Measurements from ENCODE around the gene HIVEP2. TPM values are rescaled to one million over a fixed set of nuclear protein-coding genes. Genes with fewer than 3 reads are reported as not detected.

Gene HIVEP2
- polyA plus RNA-seq, 3 donors: 0.16 to 1.4 (median 0.64) TPM

DNA sequence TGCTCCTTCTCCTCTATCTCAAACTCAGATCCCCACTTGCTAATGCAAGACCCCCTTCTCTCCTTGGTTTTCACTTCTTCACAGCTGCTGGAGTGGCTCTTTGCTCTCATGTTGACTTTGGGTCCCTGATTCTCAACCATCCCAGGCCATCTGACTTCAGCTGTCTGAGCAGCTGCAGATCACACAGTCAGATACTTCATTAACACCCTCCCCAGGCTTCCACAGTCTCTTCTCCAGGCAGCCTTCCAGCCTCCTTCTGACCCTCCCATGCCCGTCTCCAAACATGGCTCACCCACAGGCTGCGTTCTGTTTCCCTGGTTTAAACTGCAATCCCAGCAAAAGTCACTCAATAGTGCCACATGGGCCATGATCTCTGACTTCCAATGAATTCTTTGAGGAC is 65.4 kb downstream of the HIVEP2 start:
- Mint-ChIP-seq H3K36me3 (no peaks in the 10 kb centered on the region), H3K4me3 (no peak overlapping the region), H3K9me3 (peaks cover 0 to 2% (median 0%) of the 10 kb centered on the region in 7 donors), H3K27ac (peak overlapping the region in 3 of 7 donors; percentile 15 to 65 (median 43)), H3K27me3 (ENCODE audit: low read depth in 3 of 3) (peaks cover 0 to 2% (median 0%) of the 10 kb centered on the region in 3 donors), H3K4me1 (peaks cover 9% of the 10 kb centered on the region)
- no peak overlapping the region for H3K4me3 ChIP-seq (replicated peaks in 1 of 3; ENCODE audit: low read depth in 2 of 3, low read length in 3 of 3)
- H4K20me1 ChIP-seq (ENCODE audit: insufficient read depth, low read length): no peaks in the 10 kb centered on the region
- TF ChIP-seq CTCF (IDR thresholded peaks at IDR 0.05): no peak
- H3K36me3 ChIP-seq (replicated peaks in 1 of 2; ENCODE audit: control insufficient read depth in 1 of 2, insufficient read depth in 2 of 2, low read length in 2 of 2): no peaks in the 10 kb centered on the region
- no peak for DNase-seq
- H3K79me2 ChIP-seq (ENCODE audit: insufficient read depth, low read length): no peaks in the 10 kb centered on the region
- intact Hi-C loops (cut with micrococcal nuclease): no loop called here
- H3K27me3 ChIP-seq (ENCODE audit: control insufficient read depth in 2 of 2, insufficient read depth in 2 of 2, low read length in 2 of 2): no peaks in the 10 kb centered on the region
- no peaks in the 10 kb centered on the region for H3K9me3 ChIP-seq (replicated peaks in 1 of 2; ENCODE audit: control insufficient read depth in 1 of 2, insufficient read depth in 1 of 2, low read length in 2 of 2)
- H3K4me2 ChIP-seq (replicated peaks; ENCODE audit: extremely low read depth, low read length, poor library complexity, severe bottlenecking): no peak overlapping the region
- no peak overlapping the region for H3K9ac ChIP-seq (ENCODE audit: insufficient read depth, low read length, poor library complexity, severe bottlenecking)
- peaks cover 2 to 3% of the 10 kb centered on the region in 2 donors for H3K4me1 ChIP-seq (ENCODE audit: control insufficient read depth in 1 of 2, insufficient read depth in 2 of 2, low read length in 2 of 2)
- no peak overlapping the region for H3K27ac ChIP-seq (ENCODE audit: low read depth in 1 of 2, low read length in 2 of 2)
- WGBS (ENCODE audit: insufficient coverage): 50% methylated on average over 2 of the region's 2 CpGs
- H2AFZ ChIP-seq (ENCODE audit: insufficient read depth, low read depth, low read length, poor library complexity, severe bottlenecking): no peak overlapping the region

DNA sequence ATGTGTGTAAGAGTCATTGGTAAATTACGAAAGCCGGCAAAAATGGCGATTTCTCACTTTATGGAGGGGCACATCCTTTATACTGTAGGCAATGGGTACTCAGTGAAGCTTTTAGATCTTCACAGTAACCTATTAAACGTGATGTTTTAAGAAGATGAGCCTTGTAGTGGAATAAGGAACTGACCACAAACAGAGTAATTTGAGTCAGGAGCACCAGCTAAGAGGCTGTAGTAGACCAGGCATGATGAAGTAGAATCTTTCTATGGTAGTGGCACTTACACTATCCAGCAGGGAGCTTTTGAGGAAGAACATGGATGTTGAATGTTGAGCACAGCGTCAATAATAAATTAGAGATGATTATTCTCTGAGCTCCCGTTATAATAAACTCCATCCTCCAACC is 65.9 kb downstream of the HIVEP2 start:
- 97% methylated on average over 4 of the region's 6 CpGs for WGBS (ENCODE audit: insufficient coverage)
- intact Hi-C loops (cut with micrococcal nuclease): no loop called here
- Histone ChIP-seq H3K4me2 (replicated peaks; ENCODE audit: extremely low read depth, low read length, poor library complexity, severe bottlenecking) (no peak overlapping the region), H3K4me3 (replicated peaks in 1 of 3; ENCODE audit: low read depth in 2 of 3, low read length in 3 of 3) (no peak overlapping the region), H4K20me1 (ENCODE audit: insufficient read depth, low read length) (no peaks in the 10 kb centered on the region), H3K36me3 (replicated peaks in 1 of 2; ENCODE audit: control insufficient read depth in 1 of 2, insufficient read depth in 2 of 2, low read length in 2 of 2) (no peaks in the 10 kb centered on the region), H3K27me3 (ENCODE audit: control insufficient read depth in 2 of 2, insufficient read depth in 2 of 2, low read length in 2 of 2) (no peaks in the 10 kb centered on the region), H3K9me3 (replicated peaks in 1 of 2; ENCODE audit: control insufficient read depth in 1 of 2, insufficient read depth in 1 of 2, low read length in 2 of 2) (no peaks in the 10 kb centered on the region), H2AFZ (ENCODE audit: insufficient read depth, low read depth, low read length, poor library complexity, severe bottlenecking) (no peak overlapping the region), H3K4me1 (ENCODE audit: control insufficient read depth in 1 of 2, insufficient read depth in 2 of 2, low read length in 2 of 2) (no peaks in the 10 kb centered on the region), H3K9ac (ENCODE audit: insufficient read depth, low read length, poor library complexity, severe bottlenecking) (no peak overlapping the region), H3K27ac (ENCODE audit: low read depth in 1 of 2, low read length in 2 of 2) (no peak overlapping the region), H3K79me2 (ENCODE audit: insufficient read depth, low read length) (no peaks in the 10 kb centered on the region)
- no peak for DNase-seq
- H3K36me3 Mint-ChIP-seq: no peaks in the 10 kb centered on the region
- H3K4me3 Mint-ChIP-seq: no peak overlapping the region
- H3K4me1 Mint-ChIP-seq: peaks cover 4% of the 10 kb centered on the region
- TF ChIP-seq CTCF (IDR thresholded peaks at IDR 0.05): no peak
- peak overlapping the region in 1 of 7 donors; percentile 65 for H3K27ac Mint-ChIP-seq
- peaks cover 0 to 2% (median 0%) of the 10 kb centered on the region in 3 donors for H3K27me3 Mint-ChIP-seq (ENCODE audit: low read depth in 3 of 3)
- peaks cover 0 to 2% (median 0%) of the 10 kb centered on the region in 7 donors for H3K9me3 Mint-ChIP-seq
